ENCODE results near the gene ZFHX3. TPM values are rescaled to one million over a fixed set of nuclear protein-coding genes. Genes with fewer than 3 reads are reported as not detected.

ZFHX3 gene
- total and polyA plus RNA-seq, 11 donors, result 3.8 to 21.6 (median 13.6) TPM

- DNase-seq, result no peak
- Histone ChIP-seq H3K9me3 (peaks cover 0 to 19% (median under 1%) of the 10 kb centered on the region in 12 donors), H3K4me1 (no peaks in the 10 kb centered on the region), H3K27me3 (no peaks in the 10 kb centered on the region), H3K36me3 (no peaks in the 10 kb centered on the region), H3K4me3 (no peak overlapping the region), H3K27ac (no peak overlapping the region)
- intact Hi-C loops (cut with DNase I), result no loop called here
- TF ChIP-seq POLR2A (IDR thresholded peaks at IDR 0.05) (no peak), CTCF (IDR thresholded peaks at IDR 0.05) (no peak)
- WGBS, 4 donors, result 97 to 99% (median 97%) methylated on average over 7 of the region's 7 CpGs
- ATAC-seq, result no peak
Observed at GRCh38 chr16:72752004-72752695, 295.8 kb downstream of the ZFHX3 start.

- no peaks in the 10 kb centered on the region for H3K36me3 ChIP-seq
- WGBS, 4 donors, result 76 to 91% (median 81%) methylated on average over 3 of the region's 3 CpGs
- no peaks in the 10 kb centered on the region for H3K4me1 ChIP-seq
- ATAC-seq, result no peak
- TF ChIP-seq CTCF (IDR thresholded peaks at IDR 0.05) (no peak), POLR2A (IDR thresholded peaks at IDR 0.05) (no peak)
- intact Hi-C loops (cut with DNase I), result no loop called here
- no peak for DNase-seq
- H3K4me3 ChIP-seq, result no peak overlapping the region
- no peak overlapping the region for H3K27ac ChIP-seq
- no peaks in the 10 kb centered on the region for H3K27me3 ChIP-seq
- H3K9me3 ChIP-seq, result peaks cover 0 to 12% (median 0%) of the 10 kb centered on the region in 12 donors
Observed at GRCh38 chr16:72751076-72751475, 296.9 kb downstream of the ZFHX3 start.

GRCh38 chr16:72749091-72749490, 298.8 kb downstream of the ZFHX3 start:
- Histone ChIP-seq H3K4me3 (no peak overlapping the region), H3K9me3 (no peaks in the 10 kb centered on the region), H3K4me1 (no peaks in the 10 kb centered on the region), H3K27me3 (no peaks in the 10 kb centered on the region), H3K36me3 (no peaks in the 10 kb centered on the region), H3K27ac (no peak overlapping the region)
- intact Hi-C loops (cut with DNase I), result no loop called here
- DNase-seq (no peak), ATAC-seq (no peak)
- no peak for TF ChIP-seq POLR2A (IDR thresholded peaks at IDR 0.05)
- no peak for TF ChIP-seq CTCF (IDR thresholded peaks at IDR 0.05)

- Histone ChIP-seq H3K27ac (no peak overlapping the region), H3K27me3 (no peaks in the 10 kb centered on the region), H3K4me3 (no peak overlapping the region), H3K4me1 (no peaks in the 10 kb centered on the region), H3K9me3 (no peaks in the 10 kb centered on the region), H3K36me3 (no peaks in the 10 kb centered on the region)
- DNase-seq (no peak), ATAC-seq (no peak)
- 75 to 84% (median 78%) methylated on average over 2 of the region's 2 CpGs for WGBS, 4 donors
- intact Hi-C loops (cut with DNase I), result no loop called here
- TF ChIP-seq POLR2A (IDR thresholded peaks at IDR 0.05), result no peak
- no peak for TF ChIP-seq CTCF (IDR thresholded peaks at IDR 0.05)
Observed at GRCh38 chr16:72744076-72744793, 303.7 kb downstream of the ZFHX3 start.

Measured in heart left ventricle (tissue), 16 donors.